Neural progenitor cell (in vitro differentiated cells): ENCODE data around the gene KCNH1.

Source experiments
- CTCF ChIP-seq: fragments of 200-600 bp; sonication (generic); IDR thresholded peaks from 2 replicates; pipeline ENCODE4 v1.5.1; 2017; ENCODE audit warnings: antibody characterized with exemption, mild to moderate bottlenecking
- EZH2 ChIP-seq: fragments of 200-600 bp; sonication (generic); IDR thresholded peaks from 2 replicates; pipeline ENCODE4 v1.6.1; 2017; ENCODE audit warnings: antibody characterized with exemption, mild to moderate bottlenecking, moderate library complexity

- no peak for TF ChIP-seq CTCF
- no peak for TF ChIP-seq EZH2
Observed at GRCh38 chr1:211182746-211183145, 48.8 kb upstream of the KCNH1 start.
